Neuronal stem cell (in vitro differentiated cells): ENCODE data around the gene EPHA7.

Experiments
- DNase-seq: peaks from one replicate; pipeline ENCODE4 v3.0.0-alpha.2; 2013; ENCODE audit warnings: low spot score
- H2AFZ ChIP-seq: one replicate; pipeline ENCODE4 v1.6.1; 2013; ENCODE audit warnings: mild to moderate bottlenecking, low read length, inconsistent platforms
- H2AK5ac ChIP-seq: 2 replicates; pipeline ENCODE4 v1.6.1; 2013; ENCODE audit warnings: low read depth, mild to moderate bottlenecking, inconsistent platforms, low read length, moderate library complexity, mixed read lengths
- H2BK120ac ChIP-seq: 2 replicates; pipeline ENCODE4 v1.6.1; 2013; ENCODE audit warnings: low read depth, mild to moderate bottlenecking, inconsistent platforms, low read length, moderate library complexity, mixed read lengths
- H2BK12ac ChIP-seq: one replicate; pipeline ENCODE4 v1.6.1; 2013; ENCODE audit warnings: low read length, inconsistent platforms
- H2BK15ac ChIP-seq: 2 replicates; pipeline ENCODE4 v1.6.1; 2013; ENCODE audit warnings: mild to moderate bottlenecking, low read length, inconsistent platforms, mixed read lengths
- H2BK5ac ChIP-seq: one replicate; pipeline ENCODE4 v1.6.1; 2013; ENCODE audit warnings: inconsistent platforms, mild to moderate bottlenecking, low read length, moderate library complexity
- H3K14ac ChIP-seq: one replicate; pipeline ENCODE4 v1.6.1; 2013; ENCODE audit warnings: low read length, inconsistent platforms
- H3K18ac ChIP-seq: 2 replicates; pipeline ENCODE4 v1.6.1; 2013; ENCODE audit warnings: low read length, inconsistent platforms
- H3K23ac ChIP-seq: 2 replicates; pipeline ENCODE4 v1.6.1; 2013; ENCODE audit warnings: low read depth, mild to moderate bottlenecking, mixed read lengths, low read length, inconsistent platforms; ENCODE audit not compliant: poor library complexity
- H3K27ac ChIP-seq: replicated peaks from 3 replicates; pipeline ENCODE4 v1.5.1; 2013; ENCODE audit warnings: low read length, inconsistent platforms
- H3K27me3 ChIP-seq, 3 experiments: 2 replicates each; pipeline ENCODE4 v1.6.1; 2013; ENCODE audit warnings: low read length in 3 of 3, mild to moderate bottlenecking in 2 of 3, inconsistent platforms in 1 of 3, low read depth in 1 of 3, mixed read lengths in 1 of 3, moderate library complexity in 1 of 3; ENCODE audit not compliant: control insufficient read depth in 3 of 3, insufficient read depth in 3 of 3
- H3K36me3 ChIP-seq, 2 donors: replicated peaks in 1 of 2; 2 replicates each; pipeline ENCODE4 v1.6.1; 2013; ENCODE audit warnings: low read length in 2 of 2; ENCODE audit not compliant: control insufficient read depth in 2 of 2, insufficient read depth in 2 of 2
- H3K4ac ChIP-seq: 2 replicates; pipeline ENCODE4 v1.6.1; 2013; ENCODE audit warnings: inconsistent platforms, mild to moderate bottlenecking, low read length, moderate library complexity
- H3K4me1 ChIP-seq, 2 donors: 1 replicate in 1 of 2; 2 replicates in 1 of 2; pipeline ENCODE4 v1.6.1; 2013; ENCODE audit warnings: low read length in 2 of 2, low read depth in 1 of 2; ENCODE audit not compliant: control insufficient read depth in 2 of 2, insufficient read depth in 1 of 2
- H3K4me2 ChIP-seq: one replicate; pipeline ENCODE4 v1.6.1; 2013; ENCODE audit warnings: mild to moderate bottlenecking, low read length, inconsistent platforms; ENCODE audit not compliant: insufficient read depth, poor library complexity, severe bottlenecking
- H3K4me3 ChIP-seq, 2 donors: 2 replicates each; pipeline ENCODE4 v1.5.1; 2013; ENCODE audit warnings: low read length in 2 of 2, mild to moderate bottlenecking in 2 of 2, inconsistent platforms in 1 of 2, moderate library complexity in 1 of 2
- H3K79me1 ChIP-seq: one replicate; pipeline ENCODE4 v1.6.1; 2013; ENCODE audit warnings: low read depth, mild to moderate bottlenecking, inconsistent platforms, low read length, moderate library complexity
- H3K9ac ChIP-seq: one replicate; pipeline ENCODE4 v1.6.1; 2013; ENCODE audit warnings: mild to moderate bottlenecking, low read depth, low read length, inconsistent platforms; ENCODE audit not compliant: poor library complexity
- H3K9me3 ChIP-seq, 2 donors: replicated peaks in 1 of 2; 2 replicates each; pipeline versions ENCODE3 to v1.6.1; 2013; ENCODE audit warnings: low read length in 2 of 2, mild to moderate bottlenecking in 2 of 2, inconsistent platforms in 1 of 2, low read depth in 1 of 2, mixed read lengths in 1 of 2, moderate library complexity in 1 of 2; ENCODE audit not compliant: control insufficient read depth in 2 of 2, insufficient read depth in 1 of 2
- H4K8ac ChIP-seq: one replicate; pipeline ENCODE4 v1.6.1; 2013; ENCODE audit warnings: low read depth, mild to moderate bottlenecking, inconsistent platforms, low read length, moderate library complexity
- H4K91ac ChIP-seq: one replicate; pipeline ENCODE4 v1.6.1; 2013; ENCODE audit warnings: low read length, low read depth, mild to moderate bottlenecking, inconsistent platforms; ENCODE audit not compliant: poor library complexity
- WGBS, 2 donors: extraction: QIAGEN DNeasy Blood & Tissue Kit; methylation state at CpG; one replicate each; pipeline ENCODE4 v1.1.7; 2013; ENCODE audit warnings: missing lambda C conversion rate in 2 of 2, mixed read lengths in 1 of 2; ENCODE audit not compliant: insufficient read length in 2 of 2, insufficient replicate concordance in 1 of 2; ENCODE audit errors: extremely low coverage in 2 of 2; 5-methylcytosine and 5-hydroxymethylcytosine counted together

Gene EPHA7

DNA sequence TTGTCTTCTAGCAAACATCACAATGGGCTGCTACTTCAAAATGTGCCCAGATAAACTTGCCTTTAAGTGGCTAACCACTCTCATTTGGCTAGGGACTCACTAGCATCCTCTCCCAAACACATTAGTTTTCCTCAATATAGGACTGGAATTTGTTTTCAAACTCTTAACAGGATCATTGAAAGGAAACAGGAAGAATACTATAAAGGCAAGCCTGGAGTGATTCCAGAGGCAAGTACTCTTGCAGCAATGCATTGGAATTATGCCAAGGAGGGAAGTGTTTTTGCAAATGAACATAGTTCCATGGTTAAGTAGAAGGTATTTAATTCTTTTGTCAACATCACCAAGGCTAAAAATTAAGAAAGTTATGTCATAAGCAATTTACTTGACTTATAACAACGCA, 12.2 kb downstream of the EPHA7 start:
- no peaks in the 10 kb centered on the region for H3K79me1 ChIP-seq
- no peak overlapping the region for H2BK15ac ChIP-seq
- no peaks in the 10 kb centered on the region for H3K27me3 ChIP-seq
- no peak overlapping the region for H3K18ac ChIP-seq
- no peak overlapping the region for H4K8ac ChIP-seq
- H2AFZ ChIP-seq = no peak overlapping the region
- H3K4me1 ChIP-seq = peaks cover 0 to 1% of the 10 kb centered on the region in 2 donors
- no peak overlapping the region for H2BK12ac ChIP-seq
- no peak overlapping the region for H2AK5ac ChIP-seq
- H3K4me3 ChIP-seq = no peak overlapping the region
- H3K9ac ChIP-seq = no peak overlapping the region
- WGBS, 2 donors = no CpG with 5 or more reads among the region's 1 CpG
- H2BK120ac ChIP-seq = no peak overlapping the region
- no peak overlapping the region for H2BK5ac ChIP-seq
- no peak for DNase-seq
- H3K14ac ChIP-seq = no peak overlapping the region
- H3K23ac ChIP-seq = no peak overlapping the region
- H3K27ac ChIP-seq = no peak overlapping the region
- no peak overlapping the region for H3K4ac ChIP-seq
- no peak overlapping the region for H3K4me2 ChIP-seq
- peaks cover 0 to 3% of the 10 kb centered on the region in 2 donors for H3K36me3 ChIP-seq
- H4K91ac ChIP-seq = no peak overlapping the region
- H3K9me3 ChIP-seq = no peaks in the 10 kb centered on the region

DNA sequence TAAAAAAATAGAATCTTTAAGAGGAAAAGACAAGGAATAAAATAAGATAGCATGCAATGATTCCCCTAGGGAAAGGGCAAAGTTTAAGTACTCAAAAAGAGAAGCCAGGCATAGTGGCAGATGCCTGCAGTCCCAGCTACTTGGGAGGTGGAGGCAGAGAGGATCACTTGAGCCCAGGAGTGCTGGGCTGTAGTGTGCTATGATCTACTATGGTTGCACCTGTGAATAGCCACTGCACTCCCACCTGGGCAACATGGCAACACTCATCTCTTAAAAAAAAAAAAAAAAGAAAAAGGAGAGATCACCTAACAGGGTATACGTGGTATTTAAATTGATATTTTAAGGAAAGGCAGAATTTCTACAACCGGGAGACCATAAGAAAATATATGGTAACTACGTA, 16.0 kb downstream of the EPHA7 start:
- no peak overlapping the region for H2BK12ac ChIP-seq
- no peaks in the 10 kb centered on the region for H3K9me3 ChIP-seq
- H3K79me1 ChIP-seq = no peaks in the 10 kb centered on the region
- H3K23ac ChIP-seq = no peak overlapping the region
- H4K8ac ChIP-seq = no peak overlapping the region
- no peak overlapping the region for H3K9ac ChIP-seq
- H3K4me1 ChIP-seq = peaks cover 4% of the 10 kb centered on the region in 2 donors
- DNase-seq = no peak
- no CpG with 5 or more reads among the region's 3 CpGs for WGBS, 2 donors
- no peak overlapping the region for H2AFZ ChIP-seq
- H3K14ac ChIP-seq = no peak overlapping the region
- H3K4ac ChIP-seq = no peak overlapping the region
- no peak overlapping the region for H2BK120ac ChIP-seq
- H3K18ac ChIP-seq = no peak overlapping the region
- peaks cover 0 to 2% of the 10 kb centered on the region in 2 donors for H3K36me3 ChIP-seq
- H2AK5ac ChIP-seq = no peak overlapping the region
- H3K27ac ChIP-seq = no peak overlapping the region
- H3K4me3 ChIP-seq = no peak overlapping the region
- H3K4me2 ChIP-seq = no peak overlapping the region
- H2BK5ac ChIP-seq = no peak overlapping the region
- no peak overlapping the region for H2BK15ac ChIP-seq
- H4K91ac ChIP-seq = no peak overlapping the region
- H3K27me3 ChIP-seq = no peaks in the 10 kb centered on the region

GRCh38 chr6:93398723-93399122, 20.6 kb downstream of the EPHA7 start:
- no peak overlapping the region for H2BK15ac ChIP-seq

DNA sequence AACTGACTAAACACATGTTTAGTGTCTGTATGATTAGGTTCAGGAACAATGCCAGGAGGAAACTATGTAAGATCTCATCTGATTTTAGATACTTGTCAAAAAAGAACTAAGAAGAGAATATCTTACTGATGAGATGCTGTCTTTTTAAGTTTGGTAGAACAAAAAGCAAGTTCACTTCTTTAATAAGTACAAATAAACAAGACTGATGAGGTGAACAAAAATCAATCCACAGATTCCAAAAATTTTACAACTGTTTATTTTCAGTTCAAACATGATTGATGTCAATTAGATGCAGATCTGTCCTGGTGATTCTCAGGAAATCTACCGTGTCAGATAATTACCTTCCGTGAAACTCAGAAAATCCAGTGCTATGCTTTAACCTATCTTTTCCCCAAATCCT, 24.9 kb downstream of the EPHA7 start:
- DNase-seq = no peak
- no peak overlapping the region for H2AK5ac ChIP-seq
- H2BK120ac ChIP-seq = no peak overlapping the region
- H3K18ac ChIP-seq = no peak overlapping the region
- no peaks in the 10 kb centered on the region for H3K36me3 ChIP-seq
- no peak overlapping the region for H3K9ac ChIP-seq
- H2BK5ac ChIP-seq = no peak overlapping the region
- no peak overlapping the region for H2AFZ ChIP-seq
- no peak overlapping the region for H3K23ac ChIP-seq
- no peak overlapping the region for H3K14ac ChIP-seq
- H3K4ac ChIP-seq = no peak overlapping the region
- H3K9me3 ChIP-seq = no peaks in the 10 kb centered on the region
- H3K4me1 ChIP-seq = peaks cover 0 to 8% of the 10 kb centered on the region in 2 donors
- H3K4me3 ChIP-seq = no peak overlapping the region
- no peak overlapping the region for H2BK12ac ChIP-seq
- no peaks in the 10 kb centered on the region for H3K27me3 ChIP-seq
- no peak overlapping the region for H2BK15ac ChIP-seq
- H4K8ac ChIP-seq = no peak overlapping the region
- no CpG with 5 or more reads among the region's 2 CpGs for WGBS, 2 donors
- no peak overlapping the region for H3K4me2 ChIP-seq
- no peak overlapping the region for H4K91ac ChIP-seq
- H3K79me1 ChIP-seq = no peaks in the 10 kb centered on the region
- no peak overlapping the region for H3K27ac ChIP-seq

More at GRCh38 chr6:93398723-93399122, 20.6 kb downstream of the EPHA7 start:
- no peaks in the 10 kb centered on the region for H3K79me1 ChIP-seq
- H4K8ac ChIP-seq = no peak overlapping the region
- H3K9ac ChIP-seq = no peak overlapping the region
- no CpG with 5 or more reads among the region's 1 CpG for WGBS, 2 donors
- no peak overlapping the region for H2BK120ac ChIP-seq
- H3K4me2 ChIP-seq = no peak overlapping the region
- H4K91ac ChIP-seq = no peak overlapping the region
- no peak overlapping the region for H3K4ac ChIP-seq
- H3K36me3 ChIP-seq = peaks cover 0 to 2% of the 10 kb centered on the region in 2 donors
- H3K9me3 ChIP-seq = no peaks in the 10 kb centered on the region
- H2AFZ ChIP-seq = peak overlapping the region; percentile 40
- no peak overlapping the region for H2AK5ac ChIP-seq
- no peak overlapping the region for H3K23ac ChIP-seq
- H2BK12ac ChIP-seq = no peak overlapping the region
- no peak overlapping the region for H3K27ac ChIP-seq
- H3K18ac ChIP-seq = no peak overlapping the region
- H2BK5ac ChIP-seq = no peak overlapping the region
- no peak overlapping the region for H3K14ac ChIP-seq
- DNase-seq = no peak
- H3K4me3 ChIP-seq = no peak overlapping the region
- H3K4me1 ChIP-seq = peaks cover 2 to 8% of the 10 kb centered on the region in 2 donors
- H3K27me3 ChIP-seq = no peaks in the 10 kb centered on the region
